D721Med (cell line): ENCODE results near the gene ADSS1.

Source experiments
- DNase-seq: peaks from one replicate; pipeline ENCODE4 v3.0.0; 2011; ENCODE audit warnings: low spot score; ENCODE audit not compliant: insufficient read length
- FAIRE-seq: peaks from 2 replicates; lab custom pipeline; 2011; peaks lifted over from hg19 to GRCh38; lab: Jason Lieb, UNC
- TF ChIP-seq, protein P1 (sequence below): IDR thresholded peaks from 2 replicates; pipeline ENCODE4 v1.5.1; 2012; ENCODE audit warnings: mild to moderate bottlenecking, control low read depth; ENCODE audit not compliant: insufficient read depth; ENCODE audit errors: missing control alignments

The ADSS1 gene

DNA sequence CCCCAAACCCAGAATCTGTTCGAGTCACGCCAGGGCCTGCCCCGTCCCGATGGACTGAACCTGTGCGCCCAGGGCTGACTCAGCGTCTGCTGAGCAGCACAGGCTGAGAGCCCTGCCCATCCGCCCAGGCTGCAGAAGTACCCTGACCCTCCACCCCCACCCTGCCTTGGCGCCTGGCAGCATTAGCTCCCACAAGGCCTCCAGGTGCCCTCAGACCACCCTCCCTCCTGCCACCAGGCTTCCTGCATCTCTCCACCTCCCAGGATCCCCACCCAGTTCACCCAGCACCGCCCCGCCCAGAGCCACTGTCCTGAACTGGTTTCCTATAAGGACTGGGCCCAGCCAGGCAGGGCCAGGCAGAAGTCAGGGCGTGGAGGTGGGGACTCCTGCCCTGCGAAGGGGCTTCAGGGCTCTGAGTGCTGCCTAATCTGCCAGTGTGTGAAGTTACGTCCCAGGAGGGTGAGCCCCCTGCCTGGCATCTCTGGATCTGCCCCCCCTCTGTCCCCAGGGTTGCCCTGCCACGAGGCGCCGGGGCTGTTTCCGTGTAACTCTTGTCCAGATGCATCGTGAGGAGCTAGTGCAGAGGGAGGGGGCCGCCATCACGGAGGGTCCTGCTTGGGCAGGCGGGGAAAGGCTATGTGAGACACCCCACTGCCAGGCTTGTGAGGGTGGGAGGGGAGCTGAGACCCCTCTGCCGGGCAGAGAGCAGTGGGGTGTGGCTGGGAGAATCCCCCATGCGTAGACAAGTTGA, 9.1 kb downstream of the ADSS1 start:
- DNase-seq (no peak), FAIRE-seq (no peak)
- TF ChIP-seq, protein P1, sequence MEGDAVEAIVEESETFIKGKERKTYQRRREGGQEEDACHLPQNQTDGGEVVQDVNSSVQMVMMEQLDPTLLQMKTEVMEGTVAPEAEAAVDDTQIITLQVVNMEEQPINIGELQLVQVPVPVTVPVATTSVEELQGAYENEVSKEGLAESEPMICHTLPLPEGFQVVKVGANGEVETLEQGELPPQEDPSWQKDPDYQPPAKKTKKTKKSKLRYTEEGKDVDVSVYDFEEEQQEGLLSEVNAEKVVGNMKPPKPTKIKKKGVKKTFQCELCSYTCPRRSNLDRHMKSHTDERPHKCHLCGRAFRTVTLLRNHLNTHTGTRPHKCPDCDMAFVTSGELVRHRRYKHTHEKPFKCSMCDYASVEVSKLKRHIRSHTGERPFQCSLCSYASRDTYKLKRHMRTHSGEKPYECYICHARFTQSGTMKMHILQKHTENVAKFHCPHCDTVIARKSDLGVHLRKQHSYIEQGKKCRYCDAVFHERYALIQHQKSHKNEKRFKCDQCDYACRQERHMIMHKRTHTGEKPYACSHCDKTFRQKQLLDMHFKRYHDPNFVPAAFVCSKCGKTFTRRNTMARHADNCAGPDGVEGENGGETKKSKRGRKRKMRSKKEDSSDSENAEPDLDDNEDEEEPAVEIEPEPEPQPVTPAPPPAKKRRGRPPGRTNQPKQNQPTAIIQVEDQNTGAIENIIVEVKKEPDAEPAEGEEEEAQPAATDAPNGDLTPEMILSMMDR = no peak

DNA sequence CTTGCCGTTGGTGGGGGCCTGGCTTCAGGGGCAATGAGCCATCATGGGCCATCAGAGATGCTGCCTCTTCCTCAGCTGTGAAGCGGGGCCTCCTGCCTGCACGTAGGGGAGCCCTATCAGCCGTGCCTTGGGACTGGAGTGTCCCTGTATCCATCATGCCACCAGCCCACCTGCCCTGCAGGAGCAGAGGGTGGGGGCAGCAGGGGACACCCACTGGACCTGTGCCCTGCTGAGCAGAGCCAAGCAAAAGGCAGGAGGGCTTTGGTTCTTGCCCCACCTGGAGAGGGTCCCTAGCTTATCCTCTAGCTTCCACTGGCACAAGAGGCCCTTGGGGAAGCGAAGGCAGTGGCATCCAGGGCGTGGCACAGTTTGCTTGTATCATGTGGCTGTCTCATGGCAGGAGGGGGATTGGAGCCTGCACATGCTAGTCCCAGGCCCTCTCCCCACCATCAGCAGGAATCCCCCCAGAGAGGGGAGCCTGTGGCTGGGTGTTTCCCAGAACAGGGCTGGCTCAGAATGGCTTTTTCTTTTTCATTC, 10.1 kb downstream of the ADSS1 start:
- DNase-seq (no peak), FAIRE-seq (no peak)
- TF ChIP-seq, protein P1 = no peak

DNA sequence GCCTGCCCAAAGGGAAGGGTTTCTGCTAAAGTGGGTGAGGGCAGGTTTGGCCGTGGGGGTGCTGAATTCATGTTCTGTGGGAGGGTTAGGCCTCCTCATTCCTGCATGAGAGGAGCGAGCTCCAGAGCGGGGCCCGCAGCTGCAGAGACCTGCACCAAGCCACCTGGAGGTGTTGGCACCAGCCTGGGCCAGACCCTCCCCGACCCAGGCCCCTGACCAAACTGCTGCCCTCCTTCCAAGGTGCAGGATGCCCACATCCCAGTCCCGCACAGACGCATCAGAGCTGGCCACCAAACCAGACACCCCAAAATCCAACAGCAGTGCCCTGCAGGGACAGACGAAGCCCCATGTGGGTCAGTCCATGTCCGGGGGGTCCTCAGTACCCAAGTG, 10.6 kb downstream of the ADSS1 start:
- TF ChIP-seq, protein P1 = no peak
- DNase-seq (no peak), FAIRE-seq (no peak)

DNA sequence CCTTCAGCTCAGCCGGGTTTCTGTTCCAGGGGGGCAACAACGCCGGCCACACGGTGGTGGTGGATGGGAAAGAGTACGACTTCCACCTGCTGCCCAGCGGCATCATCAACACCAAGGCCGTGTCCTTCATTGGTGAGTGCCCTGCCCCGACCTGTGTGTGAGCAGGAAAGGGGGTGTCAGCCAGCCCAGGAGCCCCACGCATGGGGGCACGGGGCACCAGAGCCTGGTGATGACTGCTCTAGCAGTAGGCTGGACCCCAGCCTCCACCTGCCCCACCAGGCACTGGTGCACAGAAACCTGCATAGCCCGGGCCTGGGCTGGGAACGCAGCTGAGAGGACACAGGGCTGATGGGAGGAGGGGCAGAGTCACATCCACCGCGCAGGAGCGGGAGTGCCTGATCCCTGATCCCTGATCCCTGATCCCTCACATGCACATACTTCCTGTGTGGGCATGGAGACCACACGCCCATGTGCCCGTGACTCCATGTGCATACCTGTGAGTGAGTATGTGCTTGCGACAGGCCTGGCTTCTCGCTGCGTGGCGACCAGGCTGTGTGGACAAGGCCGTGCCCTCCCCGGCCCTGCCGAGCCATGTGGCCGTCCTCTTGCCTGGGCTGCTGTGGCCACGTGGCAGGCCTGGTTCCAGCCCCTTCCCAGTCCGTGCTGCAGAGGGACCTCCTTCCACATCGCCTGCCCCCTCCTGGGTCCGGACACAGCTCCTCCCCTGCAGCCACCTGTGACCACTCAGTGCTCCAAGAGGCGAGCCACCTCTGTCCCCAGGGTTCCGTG, 11.2 kb downstream of the ADSS1 start:
- DNase-seq = no peak
- TF ChIP-seq, protein P1 = no peak
- no peak for FAIRE-seq

DNA sequence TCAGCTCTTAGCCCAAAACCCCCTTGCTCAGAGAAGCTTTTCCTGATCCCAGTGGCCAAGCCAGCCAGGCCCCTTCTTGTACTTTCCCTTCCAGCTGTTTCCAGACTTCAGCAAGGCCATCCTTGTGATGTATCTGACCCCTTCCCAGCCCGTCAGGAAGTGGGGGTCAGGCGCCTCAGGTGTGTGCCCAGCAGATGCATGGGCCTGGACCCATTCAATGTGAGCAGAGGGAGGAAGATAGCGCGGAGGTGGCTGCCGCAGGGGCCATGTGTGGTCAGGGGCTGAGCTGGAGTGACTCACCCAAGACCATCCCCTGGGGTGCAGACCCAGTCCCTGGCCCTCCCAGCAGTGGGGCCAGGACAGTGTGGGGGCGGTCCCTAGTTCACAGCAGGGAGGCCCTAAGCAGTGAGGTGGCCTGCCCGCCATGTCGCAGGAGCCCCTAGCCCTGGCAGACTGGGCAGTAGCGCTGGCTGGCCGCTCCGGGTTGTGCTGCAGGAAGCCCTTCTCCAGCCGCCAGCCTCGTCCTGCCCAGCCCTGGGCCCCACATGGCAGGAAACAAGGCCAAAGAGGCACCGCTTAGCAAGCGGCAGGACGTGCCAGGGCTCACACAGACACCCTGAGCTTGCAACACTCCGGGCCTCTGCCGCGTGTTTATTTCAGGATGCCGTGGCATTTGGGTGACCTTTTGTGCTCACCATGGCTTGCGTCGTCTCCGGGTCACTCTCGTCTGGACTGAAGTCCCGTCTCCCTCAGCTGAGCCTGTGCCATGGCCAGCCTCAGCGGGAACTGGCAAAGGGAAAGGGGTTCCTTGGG, 12.0 kb downstream of the ADSS1 start:
- DNase-seq (no peak), FAIRE-seq (no peak)
- TF ChIP-seq, protein P1 = no peak

DNA sequence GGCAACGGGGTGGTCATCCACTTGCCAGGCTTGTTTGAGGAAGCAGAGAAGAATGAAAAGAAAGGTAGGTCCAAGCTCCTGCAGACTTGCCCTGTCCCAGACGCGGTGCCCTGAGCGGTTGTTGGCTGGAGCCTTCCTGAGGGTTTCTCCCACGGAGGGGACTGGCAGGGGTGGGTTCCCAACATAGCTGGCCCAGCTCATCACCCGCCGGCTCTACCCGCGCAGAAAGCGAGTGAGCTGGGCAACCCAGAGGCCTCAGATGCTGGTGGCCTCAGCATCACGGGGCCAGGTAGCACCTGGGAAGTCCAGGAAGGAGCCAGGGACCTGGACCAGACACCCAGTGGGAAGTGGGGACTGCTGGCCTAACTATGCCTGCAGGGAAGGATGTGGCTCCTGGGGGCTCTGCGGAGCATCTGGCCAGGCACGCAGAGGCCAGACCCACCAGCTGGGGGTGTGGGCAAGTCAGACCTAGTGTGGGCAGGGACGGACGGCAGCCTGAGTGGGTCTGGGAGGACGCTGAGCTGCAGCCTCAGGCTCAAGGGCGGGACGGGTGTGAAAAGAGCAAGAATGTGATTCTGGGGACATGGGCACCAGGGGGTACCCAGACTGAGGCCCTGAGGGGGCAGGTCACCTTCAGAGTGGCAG, 14.5 kb downstream of the ADSS1 start:
- TF ChIP-seq, protein P1 = no peak
- FAIRE-seq (no peak), DNase-seq (no peak)
